GM15510 (cell line): ENCODE results near the gene MBOAT7.

ENCODE experiments used
- POLR2A ChIP-seq: IDR thresholded peaks from 3 replicates; pipeline ENCODE4 v1.6.1; 2011; ENCODE audit warnings: borderline replicate concordance; ENCODE audit not compliant: insufficient read length; ENCODE audit errors: extremely low read depth

MBOAT7 gene

DNA sequence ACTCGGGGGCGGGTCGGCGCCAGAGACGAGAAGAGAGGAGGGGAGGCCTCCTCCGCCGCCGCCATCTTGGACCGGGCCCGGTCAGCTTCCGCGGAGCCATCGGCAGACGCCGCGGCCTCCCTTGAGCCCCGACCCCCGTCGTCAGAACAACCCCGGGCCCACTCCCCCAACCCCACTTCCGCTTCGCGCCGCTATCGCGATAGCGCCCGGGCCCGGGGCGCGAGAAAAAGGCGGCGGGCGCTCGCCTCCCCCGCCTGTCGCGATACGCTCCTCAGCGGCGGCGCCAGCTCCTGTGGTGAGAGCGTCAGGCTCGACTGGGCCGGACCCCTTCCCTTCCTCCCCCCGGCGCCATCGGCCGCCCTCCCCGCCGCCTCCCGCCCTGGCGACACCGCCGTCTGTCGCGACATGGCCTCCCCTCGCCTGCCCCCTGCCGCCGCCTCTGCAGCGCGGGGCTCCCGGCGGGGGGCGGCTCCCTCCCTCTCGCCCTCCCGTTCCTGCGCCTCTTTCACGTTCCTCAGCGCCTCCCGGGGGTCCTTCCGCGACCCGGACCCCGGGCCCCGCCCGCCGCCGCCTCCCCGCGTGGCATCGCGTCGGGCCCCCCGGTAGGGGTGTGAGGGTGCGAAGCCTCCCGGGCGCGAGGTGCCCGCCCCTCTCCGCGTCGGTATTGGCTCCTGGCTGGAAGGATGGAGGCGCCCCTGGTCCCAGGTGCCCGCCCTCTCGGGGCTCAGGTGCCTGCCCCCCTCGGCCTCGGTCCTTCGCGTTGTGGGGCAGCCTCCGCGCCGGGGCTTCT is 51.5 kb downstream of the MBOAT7 start, which contains the start of gene CNOT3:
Gene CNOT3 (plus strand): TSS at position 64 of the 790 bp plus-strand sequence. CDS start 5,217 bp downstream, outside the sequence.
- peak; percentile 85 for TF ChIP-seq POLR2A

DNA sequence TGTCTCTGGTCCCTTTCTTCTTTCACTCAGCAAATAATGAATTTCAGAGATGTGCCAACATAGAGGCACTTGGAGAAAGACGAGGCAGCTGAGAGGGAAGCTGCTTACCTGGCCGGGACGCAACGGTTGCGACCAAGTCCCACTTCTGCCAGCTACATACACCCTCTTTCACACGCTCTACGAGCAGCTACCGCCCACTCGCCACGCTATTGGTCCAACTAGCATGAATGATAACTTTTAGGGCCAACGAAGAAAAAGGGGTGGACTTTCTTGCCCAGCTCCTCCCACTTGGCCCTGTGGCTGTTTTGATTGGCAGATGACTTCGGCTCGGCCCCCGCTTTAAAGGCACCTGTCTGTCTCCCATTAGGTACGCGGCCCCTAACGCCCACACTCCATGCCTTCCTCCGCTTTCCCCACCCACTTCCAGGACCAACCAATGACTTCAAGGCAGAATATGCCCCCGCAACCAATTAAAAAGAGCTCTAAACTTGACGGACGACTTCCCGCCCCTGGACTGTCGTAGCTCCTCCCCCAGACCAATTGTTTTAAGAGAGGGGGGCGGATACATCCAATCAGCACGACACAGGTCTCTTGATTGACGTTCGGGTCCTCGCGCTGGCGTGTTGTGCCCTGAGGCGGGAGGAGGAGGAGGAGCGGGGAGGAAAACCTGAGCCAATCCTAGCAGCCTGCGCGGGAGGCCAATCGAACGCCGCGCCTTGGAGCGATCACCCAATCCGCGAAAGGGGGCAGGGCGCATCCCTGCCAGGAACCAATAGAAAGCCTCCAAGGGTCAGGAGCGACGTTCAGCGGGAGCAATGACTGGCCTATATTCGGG is 52.3 kb downstream of the MBOAT7 start:
- TF ChIP-seq POLR2A = peak; percentile 77

DNA sequence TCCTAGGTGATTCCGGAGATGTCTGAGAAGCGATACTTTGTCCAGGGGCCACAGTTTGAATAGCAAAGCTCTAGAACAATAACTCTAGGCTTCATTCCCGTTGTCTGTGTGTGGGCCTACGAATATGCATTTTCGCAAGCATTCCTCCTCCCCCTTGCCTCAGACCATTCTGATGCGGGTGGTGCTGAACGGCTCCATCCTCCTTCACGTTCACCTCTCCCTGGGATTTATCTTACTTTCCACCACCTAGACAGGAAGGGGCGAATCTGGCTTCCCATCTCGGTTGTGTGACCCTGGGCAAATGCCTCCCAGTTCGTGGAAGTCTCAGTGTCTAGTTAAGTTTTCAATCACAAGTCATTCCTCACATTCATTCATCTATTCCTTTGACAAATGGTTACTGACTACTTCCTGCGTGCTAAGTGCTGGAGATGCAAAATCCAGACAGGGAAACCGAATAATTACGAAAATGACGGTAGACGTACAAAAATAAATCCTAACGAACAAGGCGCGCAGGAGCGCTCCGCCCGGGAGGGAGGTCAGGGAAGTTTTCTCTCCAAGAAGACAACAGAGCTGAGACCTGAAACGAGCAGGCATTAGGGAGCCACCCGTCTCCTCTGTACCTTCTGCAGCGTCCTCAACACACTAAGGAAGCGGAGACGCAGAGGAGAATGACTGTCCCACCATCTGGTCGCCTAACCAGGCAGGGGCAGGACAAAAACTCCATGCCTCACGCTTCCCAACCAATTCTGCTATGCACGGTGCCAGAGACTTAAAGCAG is 53.1 kb downstream of the MBOAT7 start:
- TF ChIP-seq POLR2A = no peak

DNA sequence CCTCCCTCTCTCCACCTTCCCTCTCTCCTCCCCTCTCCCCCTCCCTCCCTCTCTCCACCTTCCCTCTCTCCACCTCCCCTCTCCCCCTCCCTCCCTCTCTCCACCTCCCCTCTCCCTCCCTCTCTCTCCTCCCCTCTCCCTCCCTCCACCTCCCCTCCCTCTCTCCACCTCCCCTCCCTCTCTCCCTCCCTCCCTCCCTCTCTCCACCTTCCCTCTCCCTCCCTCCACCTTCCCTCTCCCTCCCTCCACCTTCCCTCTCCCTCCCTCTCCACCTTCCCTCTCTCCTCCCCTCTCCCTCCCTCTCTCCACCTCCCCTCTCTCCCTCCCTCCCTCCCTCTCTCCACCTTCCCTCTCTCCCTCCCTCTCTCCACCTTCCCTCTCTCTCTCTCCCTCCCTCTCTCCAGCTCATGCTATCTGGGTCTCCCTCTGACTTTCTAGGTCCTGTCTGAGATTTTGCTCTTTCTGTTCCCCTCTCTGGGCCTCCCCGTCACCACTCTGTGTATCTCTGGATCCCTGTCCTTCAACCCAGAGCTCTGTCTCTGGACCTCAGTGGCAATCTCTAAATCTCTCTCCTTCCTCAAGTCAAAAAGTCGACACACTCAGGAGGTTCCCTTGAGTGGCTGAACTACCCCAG is 55.3 kb downstream of the MBOAT7 start:
- no peak for TF ChIP-seq POLR2A

DNA sequence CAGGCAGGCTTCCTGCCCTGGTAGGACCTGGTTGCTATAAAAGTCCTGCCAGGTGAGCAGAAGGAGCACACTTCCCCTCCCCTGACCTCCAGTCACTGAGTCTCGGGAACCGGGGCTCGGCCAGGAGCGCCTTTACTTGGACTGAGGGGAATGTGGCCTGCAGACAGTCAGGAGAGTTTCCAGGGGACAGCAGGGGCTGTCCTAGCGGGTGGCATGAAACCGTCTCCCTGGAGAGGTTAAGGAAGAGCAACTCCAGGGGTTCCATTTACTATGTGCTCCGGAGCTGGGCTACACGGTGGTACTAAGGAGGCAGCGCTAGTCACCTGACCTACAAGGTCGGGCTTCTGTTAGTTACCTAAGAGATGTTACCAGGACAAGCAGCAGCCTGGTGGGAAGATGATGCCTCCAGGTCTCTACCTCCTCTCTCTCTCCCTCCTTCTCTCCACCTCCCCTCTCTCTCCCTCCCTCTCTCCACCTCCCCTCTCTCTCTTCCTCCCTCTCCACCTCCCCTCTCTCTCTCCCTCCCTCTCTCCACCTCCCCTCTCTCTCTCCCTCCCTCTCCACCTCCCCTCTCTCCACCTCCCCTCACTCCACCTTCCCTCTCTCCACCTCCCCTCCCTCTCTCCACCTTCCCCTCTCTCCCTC is 55.9 kb downstream of the MBOAT7 start:
- no peak for TF ChIP-seq POLR2A

DNA sequence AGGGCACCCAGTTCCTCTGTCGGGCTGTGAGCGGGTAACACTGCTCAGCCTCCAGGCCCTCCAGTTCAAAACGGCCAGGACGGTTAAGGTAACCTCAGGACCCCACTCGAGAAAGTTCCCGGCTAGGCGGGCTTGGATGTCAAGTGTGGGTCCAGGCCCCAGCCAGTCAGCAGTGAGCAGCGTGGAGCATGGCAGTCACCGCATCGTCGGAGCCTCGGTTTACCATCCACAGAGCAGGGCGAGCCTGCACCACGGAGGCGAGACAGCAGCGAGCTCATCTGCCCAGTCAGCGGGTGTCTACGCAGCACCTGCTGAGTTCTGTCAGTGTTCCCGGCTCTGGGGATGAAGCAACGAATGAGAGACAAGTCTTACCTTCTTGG is 59.8 kb downstream of the MBOAT7 start:
- no peak for TF ChIP-seq POLR2A

DNA sequence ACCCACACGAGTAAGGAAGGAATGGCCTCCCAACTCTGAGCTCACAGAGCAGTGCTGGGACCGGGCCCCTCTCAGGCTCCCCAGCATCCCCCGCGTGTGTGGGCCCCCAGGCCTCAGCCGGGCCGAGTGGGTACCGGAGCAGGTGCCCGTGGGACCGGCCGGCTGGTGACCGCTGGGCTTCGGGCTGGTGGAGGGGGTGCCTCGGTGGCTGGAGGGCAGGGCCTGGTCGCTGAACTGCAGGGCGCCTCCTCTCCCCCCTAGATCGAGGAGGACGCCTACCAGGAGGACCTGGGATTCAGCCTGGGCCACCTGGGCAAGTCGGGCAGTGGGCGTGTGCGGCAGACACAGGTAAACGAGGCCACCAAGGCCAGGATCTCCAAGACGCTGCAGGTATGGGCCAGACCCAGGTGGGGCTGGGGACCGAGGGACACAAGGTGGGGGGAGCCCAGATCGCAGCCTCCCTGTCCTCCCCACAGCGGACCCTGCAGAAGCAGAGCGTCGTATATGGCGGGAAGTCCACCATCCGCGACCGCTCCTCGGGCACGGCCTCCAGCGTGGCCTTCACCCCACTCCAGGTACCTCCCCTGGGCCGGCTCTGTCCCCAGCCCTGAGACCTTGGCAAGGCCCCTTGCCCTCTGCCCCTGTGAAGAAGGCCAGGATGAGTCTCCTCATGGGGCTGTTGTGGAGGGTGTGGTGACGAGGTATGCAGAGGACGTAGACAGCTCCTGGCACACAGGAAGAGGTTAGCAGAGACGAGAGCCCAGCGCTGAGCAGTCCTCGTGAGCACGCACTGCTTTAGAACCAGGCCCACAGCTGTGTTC is 60.4 kb downstream of the MBOAT7 start:
- TF ChIP-seq POLR2A = no peak

DNA sequence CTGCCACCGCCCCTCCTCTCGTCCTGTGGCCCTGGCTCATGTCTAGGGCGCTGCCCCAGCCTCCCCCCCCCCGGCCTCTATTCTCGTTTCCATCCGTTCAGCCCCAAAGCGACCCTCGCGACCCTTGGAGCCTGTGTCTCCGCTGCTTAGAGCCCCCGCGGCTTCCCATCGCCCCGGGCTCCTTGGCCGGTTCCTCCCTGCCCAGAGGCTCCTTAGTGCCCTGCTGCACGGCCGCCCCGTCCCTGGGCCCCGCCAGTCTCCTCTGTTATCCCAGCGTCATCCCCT is 61.0 kb downstream of the MBOAT7 start:
- no peak for TF ChIP-seq POLR2A

DNA sequence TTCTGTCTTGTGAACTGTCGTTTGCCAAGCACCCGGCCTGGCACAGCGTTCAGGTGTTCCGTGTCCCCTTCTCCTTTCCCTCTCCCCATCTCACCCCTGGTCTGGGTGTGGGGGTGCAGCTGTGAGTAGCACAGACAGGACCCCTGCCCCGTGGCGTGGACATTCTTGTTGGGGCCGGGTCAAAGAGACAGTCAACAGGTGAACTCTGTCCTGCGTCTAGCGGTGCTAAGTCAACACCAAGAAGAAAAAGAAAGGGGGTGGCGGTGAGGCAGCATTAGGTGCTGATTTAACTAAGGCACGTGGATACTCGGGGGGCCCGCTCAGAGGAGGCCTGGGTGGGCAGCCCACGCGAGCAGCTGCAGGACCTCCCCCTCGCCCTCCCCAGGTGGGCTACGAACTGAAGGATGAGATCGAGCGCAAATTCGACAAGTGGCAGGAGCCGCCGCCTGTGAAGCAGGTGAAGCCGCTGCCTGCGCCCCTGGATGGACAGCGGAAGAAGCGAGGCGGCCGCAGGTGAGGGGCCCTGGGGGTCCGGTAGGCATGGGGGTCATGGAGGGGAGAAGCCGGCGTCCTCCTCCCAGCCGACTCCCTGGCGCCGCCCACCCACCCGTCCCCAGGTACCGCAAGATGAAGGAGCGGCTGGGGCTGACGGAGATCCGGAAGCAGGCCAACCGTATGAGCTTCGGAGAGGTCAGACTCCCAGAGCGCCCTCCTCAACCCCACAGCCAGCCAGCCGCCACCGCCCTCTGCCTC is 61.5 kb downstream of the MBOAT7 start:
- no peak for TF ChIP-seq POLR2A

DNA sequence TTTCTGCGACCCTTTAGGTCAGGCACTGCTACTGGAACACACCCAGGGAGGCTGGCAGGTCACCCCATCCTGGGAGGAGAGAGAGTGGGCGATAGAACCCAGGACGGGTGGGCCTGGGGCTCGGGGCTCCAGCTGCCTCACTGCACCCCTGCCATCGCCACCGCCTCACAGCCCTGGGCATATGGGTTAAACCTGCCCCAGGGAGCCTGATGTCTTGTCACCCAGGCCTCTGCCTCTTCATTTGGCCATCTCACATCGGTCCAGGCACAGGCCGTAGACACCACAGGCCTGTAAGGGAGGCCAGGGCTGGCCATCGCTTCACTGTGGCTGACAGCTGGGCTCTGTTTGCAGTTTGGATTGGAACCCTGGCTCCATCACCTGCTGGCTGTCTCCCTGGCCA is 63.7 kb downstream of the MBOAT7 start:
- no peak for TF ChIP-seq POLR2A

DNA sequence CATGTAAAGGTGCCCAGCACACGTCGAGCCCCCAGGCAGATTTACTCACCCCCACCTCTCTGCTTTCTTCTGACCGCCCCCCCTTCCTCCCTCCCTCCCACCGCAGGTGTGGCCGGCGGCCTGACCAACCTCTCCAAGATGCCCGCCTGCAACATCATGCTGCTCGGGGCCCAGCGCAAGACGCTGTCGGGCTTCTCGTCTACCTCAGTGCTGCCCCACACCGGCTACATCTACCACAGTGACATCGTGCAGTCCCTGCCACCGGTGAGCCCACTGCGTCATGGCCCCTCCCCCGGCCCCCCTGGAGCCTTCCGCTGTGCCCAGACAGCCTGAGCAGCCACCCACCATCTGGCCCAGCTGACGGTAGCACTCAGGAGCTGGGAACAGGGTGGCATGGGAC is 65.0 kb downstream of the MBOAT7 start:
- TF ChIP-seq POLR2A = no peak

DNA sequence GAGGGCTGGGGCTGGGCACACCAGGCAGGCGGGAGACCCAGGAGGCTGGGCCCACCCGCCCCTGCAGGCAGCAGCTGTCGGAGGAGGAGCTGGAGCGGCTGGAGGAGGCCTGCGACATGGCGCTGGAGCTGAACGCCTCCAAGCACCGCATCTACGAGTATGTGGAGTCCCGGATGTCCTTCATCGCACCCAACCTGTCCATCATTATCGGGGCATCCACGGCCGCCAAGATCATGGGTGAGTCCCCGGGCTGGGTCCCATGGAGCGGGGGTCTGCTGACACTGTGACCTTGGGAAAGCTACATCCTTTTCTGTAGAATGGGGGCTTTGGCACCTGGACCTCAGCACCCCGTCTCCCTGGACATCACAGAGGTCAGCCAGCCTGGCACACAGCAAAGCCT is 65.7 kb downstream of the MBOAT7 start:
- no peak for TF ChIP-seq POLR2A
